Activated CD4-positive, alpha-beta T cell treated with anti-CD3 and anti-CD28 coated beads, Interleukin-2, amount 10 ng/mL, durations not matched to agents 7 days and 5 days (primary cell): ENCODE results near the gene PRM2. TPM values are rescaled to one million over a fixed set of nuclear protein-coding genes. Genes with fewer than 3 reads are reported as not detected.

ENCODE experiments used
- CTCF ChIA-PET: fragments of 350-600 bp; sonication (Branson Sonifier 250); formaldehyde crosslinking; loops from one replicate; lab custom pipeline; 2021; ENCODE audit warnings: antibody characterized with exemption; lab: Charles Lee
- POLR2A ChIA-PET: fragments of 350-600 bp; sonication (Branson Sonifier 250); formaldehyde crosslinking; loops from one replicate; lab custom pipeline; 2021; ENCODE audit warnings: antibody characterized with exemption; lab: Charles Lee
- DNase-seq: peaks from one replicate; pipeline ENCODE4 v3.0.0-alpha.2; 2020
- H3K27ac Mint-ChIP-seq: one replicate; pipeline ENCODE4 v1.8.0; 2021; ENCODE audit warnings: mild to moderate bottlenecking, moderate library complexity, mixed read lengths
- H3K27me3 Mint-ChIP-seq: one replicate; pipeline ENCODE4 v1.8.0; 2021; ENCODE audit warnings: mixed read lengths
- H3K36me3 Mint-ChIP-seq: one replicate; pipeline ENCODE4 v1.8.0; 2021; ENCODE audit warnings: low read depth, mixed read lengths
- H3K4me1 Mint-ChIP-seq: one replicate; pipeline ENCODE4 v1.8.0; 2021; ENCODE audit warnings: mixed read lengths
- H3K4me3 Mint-ChIP-seq: one replicate; pipeline ENCODE4 v1.8.0; 2021; ENCODE audit warnings: mild to moderate bottlenecking, moderate library complexity, mixed read lengths
- H3K9me3 Mint-ChIP-seq: one replicate; pipeline ENCODE4 v1.8.0; 2021; ENCODE audit warnings: mixed read lengths
- total RNA-seq, 2 experiments: library from RNA; stranded (reverse); gene quantifications; one replicate each; pipeline ENCODE4 v1.2.3, GENCODE V29; 2021

The PRM2 gene, protein sequence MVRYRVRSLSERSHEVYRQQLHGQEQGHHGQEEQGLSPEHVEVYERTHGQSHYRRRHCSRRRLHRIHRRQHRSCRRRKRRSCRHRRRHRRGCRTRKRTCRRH
- not detected for total RNA-seq

DNA sequence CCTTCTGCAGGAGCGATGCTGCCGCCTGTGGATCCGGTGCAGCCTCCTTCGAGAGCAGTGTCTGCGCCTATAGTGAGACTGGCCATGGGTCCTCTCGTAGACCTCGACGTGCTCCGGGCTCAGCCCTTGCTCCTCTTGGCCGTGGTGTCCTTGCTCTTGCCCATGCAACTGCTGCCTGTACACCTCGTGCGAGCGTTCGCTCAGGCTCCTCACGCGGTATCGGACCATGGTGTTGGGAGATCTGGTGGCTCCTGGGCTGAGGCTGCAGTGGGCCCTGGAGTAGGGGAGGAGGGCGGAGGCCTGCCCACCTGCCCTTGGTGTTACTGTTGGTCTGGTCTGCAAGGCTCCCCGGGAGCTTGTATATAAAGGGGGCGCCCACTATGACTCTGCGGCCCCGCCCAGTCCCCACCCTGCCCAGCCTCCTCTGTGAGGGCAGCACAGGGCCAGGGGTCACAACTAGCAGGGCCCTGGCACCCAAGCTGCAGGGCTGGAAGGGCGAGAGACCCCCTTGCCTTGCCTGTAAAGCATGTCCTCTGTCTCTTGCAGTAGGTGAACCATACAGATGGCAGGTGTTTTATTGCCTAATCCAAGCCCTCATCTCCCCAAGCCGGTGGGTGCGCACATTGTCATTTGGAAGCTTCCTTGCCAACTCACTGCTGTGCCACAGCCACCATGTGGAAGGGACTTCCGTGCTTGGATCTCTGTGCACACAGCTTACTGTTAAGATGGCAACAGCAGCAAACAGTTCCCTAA, at the start of gene PRM2:
TSS of gene PRM2 (minus strand) at position 338 of the 753 bp plus-strand sequence. CDS start at position 228, 110 bp downstream.
- no peaks in the 10 kb centered on the region for H3K27me3 Mint-ChIP-seq

DNA sequence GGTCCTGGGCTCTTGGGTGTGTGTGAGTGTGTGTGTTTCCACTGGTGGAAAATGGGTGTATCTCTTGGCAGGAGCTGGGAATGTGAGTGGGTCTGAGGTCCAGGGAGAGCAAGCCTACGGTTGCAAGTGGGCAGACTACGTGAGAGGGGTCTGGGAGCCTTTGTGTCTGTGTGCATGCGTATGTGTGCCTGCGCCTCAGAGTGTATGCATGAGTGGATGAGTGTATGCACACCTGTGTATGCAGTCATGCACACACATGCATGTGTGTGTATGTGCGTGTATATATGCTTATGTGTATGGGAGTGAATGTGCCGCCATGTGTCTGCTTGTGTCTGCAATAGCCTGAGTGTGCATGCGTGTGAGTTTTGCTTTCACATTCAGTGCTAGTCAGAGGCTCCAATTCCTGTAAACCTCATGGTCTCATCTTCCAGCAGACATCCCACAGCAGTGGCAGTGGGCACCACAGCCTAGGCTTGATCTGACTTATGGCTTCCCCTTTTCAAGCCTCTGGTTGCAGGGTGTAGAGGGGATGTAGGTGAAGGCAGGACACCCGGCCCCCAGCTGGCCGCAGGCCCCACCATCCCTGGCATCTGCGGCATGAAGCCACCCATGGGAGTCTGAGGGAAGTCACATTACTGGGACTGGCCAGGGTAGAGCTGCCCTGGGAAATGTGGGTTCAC, 49.3 kb upstream of the PRM2 start:
- ChIA-PET POLR2A (interaction anchor here (2.0 kb wide), 1 partner anchor 70 kb away, joined by 5 read pairs; no protein-coding TSS in a partner anchor), CTCF (interaction anchor here (1.2 to 1.6 kb wide), 4 partner anchors 8 to 70 kb away, joined by 3 to 4 read pairs (median 3); partner anchors contain the start of gene SOCS1)
- peak; percentile 60 for DNase-seq
- peaks cover 78% of the 10 kb centered on the region for H3K4me1 Mint-ChIP-seq
- H3K27ac Mint-ChIP-seq: peak overlapping the region; percentile 80
- peaks cover 2% of the 10 kb centered on the region for H3K9me3 Mint-ChIP-seq
- H3K4me3 Mint-ChIP-seq: no peak overlapping the region
- H3K27me3 Mint-ChIP-seq: no peaks in the 10 kb centered on the region
- H3K36me3 Mint-ChIP-seq: peaks cover 31% of the 10 kb centered on the region

More for the DNA sequence above, at the start of gene PRM2:
- Mint-ChIP-seq H3K27ac (no peak within 1 kb of the TSS), H3K4me1 (peaks cover 13% of the 10 kb centered on the region), H3K9me3 (no peaks in the 10 kb centered on the region), H3K36me3 (no peaks in the 10 kb centered on the region), H3K4me3 (no peak within 1 kb of the TSS)
- CTCF ChIA-PET: interaction anchor here (0.7 kb wide), 1 partner anchor 8 kb away, joined by 3 read pairs; the partner anchor contains the start of gene TNP2
- DNase-seq: no peak
- POLR2A ChIA-PET: interaction anchor here (0.6 kb wide), 1 partner anchor 19 kb away, joined by 3 read pairs; no protein-coding TSS in a partner anchor

DNA sequence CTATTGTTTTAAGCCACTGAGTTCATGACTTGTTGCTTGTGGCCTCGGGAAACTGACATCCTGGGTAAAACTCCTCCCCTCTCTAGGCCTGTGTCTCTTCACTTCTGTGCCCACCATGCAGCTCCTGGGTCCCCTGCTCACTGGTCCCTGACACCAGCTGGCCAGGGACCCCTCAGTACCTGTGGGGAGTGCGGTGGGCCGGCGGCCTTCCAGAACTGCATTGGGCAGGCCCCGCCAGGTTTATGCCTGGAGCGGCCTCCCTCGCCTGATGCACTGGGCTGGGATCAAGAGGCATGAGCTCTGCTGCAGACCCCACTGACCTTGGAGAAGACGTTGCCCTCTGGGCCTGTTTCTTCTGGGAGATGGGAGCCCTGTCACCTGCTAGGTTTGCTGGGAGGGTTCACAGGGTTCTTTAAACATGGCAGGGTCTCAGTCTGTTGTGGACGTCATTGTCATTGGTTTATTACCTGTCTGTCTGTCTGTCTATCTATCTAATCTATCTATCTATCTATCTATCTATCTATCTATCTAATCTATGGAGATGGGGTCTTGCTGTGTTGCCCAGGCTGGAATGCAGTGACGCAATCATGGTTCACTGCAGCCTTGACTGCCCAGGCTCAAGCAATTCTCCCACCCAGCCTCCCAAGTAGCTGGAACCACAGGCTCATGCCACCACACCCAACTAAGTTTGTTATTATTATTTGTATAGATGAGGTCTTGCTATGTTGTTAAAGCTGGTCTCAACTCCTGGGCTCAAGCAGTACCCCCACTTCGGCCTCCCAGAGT, 47.5 kb upstream of the PRM2 start:
- Mint-ChIP-seq H3K4me1 (peaks cover 74% of the 10 kb centered on the region), H3K27ac (peak overlapping the region; percentile 84), H3K27me3 (no peaks in the 10 kb centered on the region), H3K9me3 (peaks cover 2% of the 10 kb centered on the region), H3K36me3 (peaks cover 31% of the 10 kb centered on the region), H3K4me3 (no peak overlapping the region)
- no peak for DNase-seq
- ChIA-PET CTCF (interaction anchor here (1.3 to 1.4 kb wide), 2 partner anchors 9 to 67 kb away, joined by 3 to 4 read pairs; partner anchors contain the start of gene SOCS1), POLR2A (interaction anchor here (2.0 kb wide), 1 partner anchor 68 kb away, joined by 5 read pairs; no protein-coding TSS in a partner anchor)

DNA sequence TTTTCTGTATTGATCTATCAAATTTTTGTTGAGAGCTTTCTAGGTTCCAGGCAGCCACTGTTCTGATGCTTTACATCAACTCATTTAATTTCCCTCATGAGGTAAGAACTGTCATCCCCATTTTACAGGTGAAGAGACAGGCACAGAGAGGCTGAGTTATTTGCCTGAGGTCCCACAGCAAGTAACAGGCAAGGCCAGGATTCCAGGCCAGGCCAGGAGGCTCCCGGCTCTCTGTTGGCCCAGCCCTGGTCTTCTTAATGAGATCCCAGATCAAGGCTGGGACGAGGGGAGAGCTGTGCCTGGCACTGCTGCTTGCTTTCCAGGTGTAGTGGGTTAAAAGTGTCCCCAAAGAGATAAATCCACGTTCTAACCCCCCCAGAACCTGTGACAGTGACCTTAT, 46.5 kb upstream of the PRM2 start:
- ChIA-PET CTCF (no interaction called here), POLR2A (no interaction called here)
- peaks cover 27% of the 10 kb centered on the region for H3K36me3 Mint-ChIP-seq
- peak overlapping the region; percentile 84 for H3K27ac Mint-ChIP-seq
- H3K27me3 Mint-ChIP-seq: no peaks in the 10 kb centered on the region
- H3K9me3 Mint-ChIP-seq: peaks cover 2% of the 10 kb centered on the region
- H3K4me3 Mint-ChIP-seq: no peak overlapping the region
- H3K4me1 Mint-ChIP-seq: peaks cover 68% of the 10 kb centered on the region
- DNase-seq: no peak

DNA sequence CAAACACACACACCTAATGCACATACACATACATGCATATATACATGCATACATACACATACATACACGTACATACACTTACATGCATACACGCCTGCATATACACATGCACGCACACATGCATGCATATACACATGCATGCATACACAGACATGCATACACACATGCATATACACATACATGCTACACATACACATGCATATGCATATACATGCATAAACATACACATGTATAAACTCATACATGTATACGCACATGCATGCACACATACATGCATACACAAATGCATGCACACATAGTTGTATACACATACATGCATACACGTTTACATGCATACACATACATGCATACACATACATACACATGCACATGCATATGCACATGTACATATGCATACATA, 45.4 kb upstream of the PRM2 start:
- no peak for DNase-seq
- no peak overlapping the region for H3K4me3 Mint-ChIP-seq
- no peaks in the 10 kb centered on the region for H3K9me3 Mint-ChIP-seq
- POLR2A ChIA-PET: no interaction called here
- H3K4me1 Mint-ChIP-seq: peaks cover 63% of the 10 kb centered on the region
- H3K27me3 Mint-ChIP-seq: no peaks in the 10 kb centered on the region
- H3K27ac Mint-ChIP-seq: no peak overlapping the region
- CTCF ChIA-PET: no interaction called here
- peaks cover 15% of the 10 kb centered on the region for H3K36me3 Mint-ChIP-seq

DNA sequence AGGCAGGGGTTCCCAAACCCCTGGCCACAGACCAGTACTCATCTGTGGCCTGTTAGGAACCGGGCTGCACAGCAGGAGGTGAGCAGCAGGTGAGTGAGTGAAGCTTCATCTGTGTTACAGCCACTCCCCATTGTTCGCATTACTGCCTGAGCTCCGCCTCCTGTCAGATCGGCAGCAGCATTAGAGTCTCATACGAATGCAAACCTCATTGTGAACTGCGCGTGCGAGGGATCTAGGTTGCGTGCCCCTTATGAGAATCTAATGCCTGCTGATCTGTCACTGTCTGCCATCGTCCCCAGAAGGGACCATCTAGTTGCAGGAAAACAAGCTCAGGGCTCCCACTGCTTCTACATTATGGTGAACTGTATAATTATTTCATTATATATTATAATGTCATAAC, 43.9 kb upstream of the PRM2 start:
- POLR2A ChIA-PET: no interaction called here
- CTCF ChIA-PET: interaction anchor here (1.0 to 1.3 kb wide), 3 partner anchors 9 to 23 kb away, joined by 3 to 4 read pairs (median 4); no protein-coding TSS in a partner anchor
- Mint-ChIP-seq H3K27ac (no peak overlapping the region), H3K9me3 (no peaks in the 10 kb centered on the region), H3K4me3 (no peak overlapping the region), H3K27me3 (no peaks in the 10 kb centered on the region), H3K36me3 (peaks cover 9% of the 10 kb centered on the region), H3K4me1 (peaks cover 57% of the 10 kb centered on the region)
- no peak for DNase-seq

DNA sequence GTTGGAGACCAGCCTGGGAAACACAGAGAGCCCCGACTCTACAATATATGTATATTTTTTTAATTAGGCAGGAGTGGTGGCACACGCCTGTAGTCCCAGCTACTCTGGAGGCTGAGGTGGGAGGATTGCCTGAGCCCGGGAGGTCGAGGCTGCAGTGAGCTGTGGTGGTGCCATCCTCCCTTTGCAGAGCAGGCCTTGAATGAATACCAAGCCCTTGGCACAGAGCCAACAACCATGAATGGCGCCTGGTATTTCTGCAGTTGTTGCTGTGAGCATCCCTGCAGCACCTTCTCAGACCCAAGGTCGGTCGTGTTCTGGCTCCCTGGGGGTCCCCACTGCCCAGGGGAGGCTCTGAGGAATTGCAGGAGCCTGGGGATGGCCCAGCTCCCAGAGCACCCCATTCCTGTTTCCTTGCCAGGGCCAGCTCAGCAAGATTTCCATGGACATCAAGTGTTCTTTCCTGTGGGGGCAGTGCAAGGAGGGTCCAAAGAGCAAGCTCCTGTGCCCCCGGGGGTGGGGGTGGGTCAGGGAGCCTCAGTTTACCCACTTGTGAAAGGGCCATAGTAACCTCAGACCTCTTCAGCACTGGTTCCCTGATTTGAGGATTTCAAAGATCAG, 43.4 kb upstream of the PRM2 start:
- Mint-ChIP-seq H3K9me3 (no peaks in the 10 kb centered on the region), H3K4me3 (no peak overlapping the region), H3K27me3 (no peaks in the 10 kb centered on the region), H3K27ac (no peak overlapping the region), H3K4me1 (peaks cover 57% of the 10 kb centered on the region), H3K36me3 (peaks cover 4% of the 10 kb centered on the region)
- ChIA-PET CTCF (interaction anchor here (1.0 to 1.3 kb wide), 2 partner anchors 9 to 23 kb away, joined by 4 read pairs; no protein-coding TSS in a partner anchor), POLR2A (no interaction called here)
- DNase-seq: no peak

DNA sequence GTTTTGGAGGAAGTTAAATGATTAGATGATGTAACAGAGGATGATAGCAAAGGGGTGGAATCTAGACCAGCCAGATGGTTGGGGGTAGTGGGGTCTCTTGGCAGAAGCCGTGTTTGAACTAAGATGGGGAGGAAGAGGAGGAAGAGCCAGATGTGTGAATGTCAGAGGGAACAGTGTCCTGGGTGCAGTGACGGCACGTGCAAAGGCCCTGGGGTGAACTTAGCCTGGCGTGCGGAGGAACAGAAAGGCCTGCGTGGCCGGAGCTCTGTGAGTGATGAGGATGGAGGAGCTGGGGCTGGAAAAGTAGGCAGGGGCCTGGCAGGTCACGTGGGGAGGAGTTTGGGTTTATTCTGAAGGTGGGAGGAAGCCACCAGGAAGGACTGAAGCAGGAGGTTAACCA, 42.5 kb upstream of the PRM2 start:
- peaks cover 3% of the 10 kb centered on the region for H3K36me3 Mint-ChIP-seq
- H3K4me1 Mint-ChIP-seq: peaks cover 64% of the 10 kb centered on the region
- no peak overlapping the region for H3K27ac Mint-ChIP-seq
- H3K9me3 Mint-ChIP-seq: no peaks in the 10 kb centered on the region
- ChIA-PET POLR2A (no interaction called here), CTCF (no interaction called here)
- H3K4me3 Mint-ChIP-seq: no peak overlapping the region
- no peaks in the 10 kb centered on the region for H3K27me3 Mint-ChIP-seq
- DNase-seq: no peak

DNA sequence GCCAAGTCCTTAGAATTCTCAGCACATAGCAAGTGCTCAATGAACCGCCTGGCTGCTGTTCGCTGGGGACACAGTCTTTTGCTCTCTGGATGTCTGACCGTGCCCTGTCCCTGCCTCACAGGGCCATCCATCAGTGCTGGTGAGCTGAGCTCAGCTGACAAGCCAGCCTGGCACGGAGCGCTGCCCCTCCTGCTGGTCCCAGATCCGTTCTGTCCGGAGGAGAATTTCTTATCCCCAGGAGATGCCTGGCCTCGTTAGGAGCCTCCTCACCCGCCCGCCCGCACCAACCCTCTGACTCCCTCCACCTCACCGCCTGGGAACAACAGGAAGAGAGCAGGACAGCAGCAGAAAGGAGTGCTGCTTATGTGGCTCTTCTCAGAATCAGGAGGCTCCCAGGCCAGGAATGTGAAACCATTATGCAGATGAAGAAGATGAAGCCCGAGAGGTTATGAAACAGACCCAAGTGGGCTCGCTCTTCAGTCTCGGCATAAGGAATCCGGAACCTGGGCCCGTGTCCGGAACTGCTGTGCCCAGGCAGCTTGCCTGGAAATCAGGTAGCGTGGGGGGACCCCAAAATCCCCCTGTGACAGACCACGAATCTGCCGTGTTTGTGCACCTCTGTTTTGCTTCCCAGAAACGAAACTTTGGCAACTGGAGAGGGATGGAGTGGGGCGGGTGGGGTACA, 40.2 kb upstream of the PRM2 start:
- peaks cover 70% of the 10 kb centered on the region for H3K4me1 Mint-ChIP-seq
- no peak overlapping the region for H3K4me3 Mint-ChIP-seq
- no peaks in the 10 kb centered on the region for H3K9me3 Mint-ChIP-seq
- POLR2A ChIA-PET: no interaction called here
- H3K27me3 Mint-ChIP-seq: no peaks in the 10 kb centered on the region
- no peak for DNase-seq
- H3K36me3 Mint-ChIP-seq: peaks cover 3% of the 10 kb centered on the region
- peak overlapping the region; percentile 9 for H3K27ac Mint-ChIP-seq
- CTCF ChIA-PET: interaction anchor here (1.2 kb wide), 1 partner anchor 9 kb away, joined by 3 read pairs; no protein-coding TSS in a partner anchor

DNA sequence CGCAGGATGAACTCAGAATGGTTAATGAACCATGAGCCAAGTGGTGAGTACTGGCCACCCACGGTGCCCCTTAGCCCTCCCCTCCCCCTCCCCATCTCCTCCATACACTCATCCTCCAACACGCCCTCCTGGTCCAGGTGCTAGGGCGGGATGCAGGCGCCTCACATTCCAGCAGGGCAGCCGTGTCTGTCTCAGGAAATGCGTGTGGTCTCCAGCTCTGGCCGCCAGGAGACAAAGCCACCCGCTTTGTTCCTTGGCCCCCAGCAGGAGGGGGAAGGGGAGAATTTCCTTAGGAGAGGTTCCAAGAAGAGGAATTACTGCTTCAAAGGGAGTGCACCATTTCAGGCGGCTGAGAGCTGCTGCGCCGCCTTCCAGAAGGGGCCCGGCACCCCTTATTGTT, 39.2 kb upstream of the PRM2 start:
- H3K9me3 Mint-ChIP-seq: no peaks in the 10 kb centered on the region
- H3K27ac Mint-ChIP-seq: no peak overlapping the region
- no peak for DNase-seq
- peaks cover 75% of the 10 kb centered on the region for H3K4me1 Mint-ChIP-seq
- no peaks in the 10 kb centered on the region for H3K27me3 Mint-ChIP-seq
- CTCF ChIA-PET: interaction anchor here (0.8 kb wide), 1 partner anchor 9 kb away, joined by 4 read pairs; no protein-coding TSS in a partner anchor
- H3K4me3 Mint-ChIP-seq: no peak overlapping the region
- POLR2A ChIA-PET: no interaction called here
- H3K36me3 Mint-ChIP-seq: peaks cover 3% of the 10 kb centered on the region

DNA sequence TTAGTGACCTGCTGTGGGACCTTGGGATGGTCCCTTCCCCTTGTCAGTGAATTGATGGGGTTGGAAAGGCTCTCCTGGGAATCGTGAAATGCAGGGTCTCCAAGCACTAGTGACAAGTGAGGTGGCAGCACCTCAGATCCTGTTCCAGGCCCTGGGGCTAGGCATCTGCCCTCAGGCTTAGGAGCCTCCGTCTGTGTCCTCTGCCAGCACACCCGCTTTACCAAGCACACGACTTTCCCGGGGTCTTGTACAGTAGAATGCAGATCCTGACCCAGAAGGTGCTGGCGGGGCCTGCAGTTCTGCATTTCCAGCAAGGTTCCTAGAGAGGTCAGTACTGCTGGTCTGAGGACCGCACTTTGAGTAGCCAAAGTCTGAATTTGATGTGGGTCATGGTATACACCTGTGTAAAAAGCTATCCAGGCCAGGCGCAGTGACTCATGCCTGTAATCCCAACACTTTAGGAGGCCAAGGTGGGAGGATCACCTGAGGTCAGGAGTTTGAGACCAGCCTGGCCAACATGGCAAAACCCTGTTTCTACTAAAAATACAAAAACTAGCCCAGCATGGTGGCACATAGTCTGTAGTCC, 38.1 kb upstream of the PRM2 start:
- Mint-ChIP-seq H3K4me3 (no peak overlapping the region), H3K9me3 (no peaks in the 10 kb centered on the region), H3K36me3 (peaks cover 3% of the 10 kb centered on the region), H3K27ac (no peak overlapping the region), H3K4me1 (peaks cover 77% of the 10 kb centered on the region), H3K27me3 (no peaks in the 10 kb centered on the region)
- ChIA-PET POLR2A (no interaction called here), CTCF (interaction anchor here (0.8 kb wide), 1 partner anchor 10 kb away, joined by 4 read pairs; no protein-coding TSS in a partner anchor)
- DNase-seq: no peak
